AG10803 (cell line): Measurements from ENCODE around the gene GBA3.
A peak's percentile ranks its signal among the peaks of the same experiment; 100 is the strongest.

Experiments used
- DNase-seq: peaks from one replicate; pipeline ENCODE4 v3.0.0; 2010; ENCODE audit warnings: low read depth
- H3K4me3 ChIP-seq: 2 replicates; pipeline ENCODE4 v1.5.1; 2011; ENCODE audit warnings: mild to moderate bottlenecking, low read length, control low read depth
- CTCF ChIP-seq: conservative IDR thresholded peaks from 2 replicates; pipeline ENCODE4 v1.5.1; 2011; ENCODE audit warnings: mild to moderate bottlenecking, low read length, control low read depth, inconsistent platforms

Gene GBA3

GRCh38 chr4:22667332-22667940, 25.3 kb upstream of the GBA3 start:
- no peak for TF ChIP-seq CTCF
- H3K4me3 ChIP-seq, result no peak overlapping the region
- peak; percentile 5 for DNase-seq

GRCh38 chr4:22668301-22668700, 24.4 kb upstream of the GBA3 start:
- DNase-seq, result peak; percentile 33
- no peak for TF ChIP-seq CTCF
- no peak overlapping the region for H3K4me3 ChIP-seq

- no peak for DNase-seq
- no peak for TF ChIP-seq CTCF
- no peak overlapping the region for H3K4me3 ChIP-seq
Observed at GRCh38 chr4:22668702-22669101, 24.0 kb upstream of the GBA3 start.

GRCh38 chr4:22670956-22671355, 21.8 kb upstream of the GBA3 start:
- no peak overlapping the region for H3K4me3 ChIP-seq
- DNase-seq, result no peak
- TF ChIP-seq CTCF, result no peak

- no peak overlapping the region for H3K4me3 ChIP-seq
- TF ChIP-seq CTCF, result no peak
- no peak for DNase-seq
Observed at GRCh38 chr4:22672519-22672918, 20.2 kb upstream of the GBA3 start.

- no peak for DNase-seq
- no peak for TF ChIP-seq CTCF
Observed at GRCh38 chr4:22672944-22673343, 19.8 kb upstream of the GBA3 start.

GRCh38 chr4:22674700-22675099, 18.0 kb upstream of the GBA3 start:
- no peak for DNase-seq
- no peak overlapping the region for H3K4me3 ChIP-seq
- no peak for TF ChIP-seq CTCF

More at GRCh38 chr4:22672944-22673343, 19.8 kb upstream of the GBA3 start:
- no peak overlapping the region for H3K4me3 ChIP-seq
